K562 (cell line): ENCODE results near the gene MYLK2. TPM values are rescaled to one million over a fixed set of nuclear protein-coding genes. Genes with fewer than 3 reads are reported as not detected.

Experiments used
- ARID1B ChIP-seq: fragments of 450-650 bp; IDR thresholded peaks from 2 replicates; pipeline ENCODE4 v1.6.1; 2016; ENCODE audit warnings: antibody characterized with exemption, mild to moderate bottlenecking, inconsistent platforms
- ATF7 ChIP-seq: fragments of 450-650 bp; IDR thresholded peaks from 2 replicates; pipeline ENCODE4 v1.7.1; 2014; ENCODE audit warnings: mild to moderate bottlenecking, moderate library complexity
- BHLHE40 ChIP-seq: IDR thresholded peaks from 2 replicates; pipeline ENCODE4 v1.6.1; 2011; ENCODE audit warnings: low read length, improper control_type of control experiment
- CBFA2T2 ChIP-seq: fragments of 450-650 bp; conservative IDR thresholded peaks from 2 replicates; pipeline ENCODE4 v1.6.1; 2017; ENCODE audit warnings: mild to moderate bottlenecking
- CTBP1 ChIP-seq: fragments of 450-650 bp; IDR thresholded peaks from 2 replicates; pipeline ENCODE4 v1.6.1; 2016; ENCODE audit warnings: borderline replicate concordance
- DPF2 ChIP-seq: fragments of 450-650 bp; IDR thresholded peaks from 2 replicates; pipeline ENCODE4 v1.6.1; 2016
- ELF4 ChIP-seq: fragments of 450-650 bp; formaldehyde crosslinking; IDR thresholded peaks from 2 replicates; pipeline ENCODE4 v1.4.0; 2022; ENCODE audit warnings: missing genetic modification characterization
- ESRRA ChIP-seq: fragments of 450-650 bp; IDR thresholded peaks from 2 replicates; pipeline ENCODE4 v1.6.1; 2014; ENCODE audit warnings: low read depth, mild to moderate bottlenecking, moderate library complexity, borderline replicate concordance
- FOSL1 ChIP-seq: fragments of 200-800 bp; sonication (Bioruptor generic); conservative IDR thresholded peaks from 2 replicates; pipeline ENCODE4 v1.6.1; 2016; ENCODE audit warnings: missing genetic modification characterization, missing compliant biosample characterization
- FOXJ3 ChIP-seq: sonication (generic); formaldehyde crosslinking; IDR thresholded peaks from 2 replicates; pipeline ENCODE4 v1.4.0; 2020; ENCODE audit warnings: mild to moderate bottlenecking, missing genetic modification reagents
- MEF2D ChIP-seq: conservative IDR thresholded peaks from 2 replicates; pipeline ENCODE4 v1.6.1; 2016; ENCODE audit warnings: low read depth, missing genetic modification characterization, missing compliant biosample characterization
- MXD1 ChIP-seq: fragments of 250-450 bp; sonication (Bioruptor Pico); IDR thresholded peaks from 2 replicates; pipeline ENCODE4 v1.8.0; 2021; ENCODE audit warnings: borderline replicate concordance, mild to moderate bottlenecking, moderate library complexity; ENCODE audit not compliant: poor library complexity, severe bottlenecking
- NR3C1 ChIP-seq: sonication (generic); formaldehyde crosslinking; IDR thresholded peaks from 2 replicates; pipeline ENCODE4 v1.8.1; 2022; ENCODE audit warnings: missing genetic modification reagents
- PURB ChIP-seq: sonication (generic); formaldehyde crosslinking; IDR thresholded peaks from 2 replicates; pipeline ENCODE4 v1.9.0; 2021; ENCODE audit warnings: low read depth, mild to moderate bottlenecking, missing genetic modification reagents
- RBM15 ChIP-seq: fragments of 200-400 bp; formaldehyde crosslinking; IDR thresholded peaks from 2 replicates; pipeline ENCODE4 v1.6.1; 2018; ENCODE audit warnings: mild to moderate bottlenecking, low read length, moderate library complexity; ENCODE audit not compliant: insufficient read depth
- RFX5 ChIP-seq: IDR thresholded peaks from 2 replicates; pipeline ENCODE4 v1.6.1; 2011; ENCODE audit warnings: low read depth, mild to moderate bottlenecking, improper control_type of control experiment, low read length
- SOX6 ChIP-seq: fragments of 450-650 bp; IDR thresholded peaks from 2 replicates; pipeline ENCODE4 v1.6.1; 2014; ENCODE audit warnings: mild to moderate bottlenecking
- SPI1 ChIP-seq: IDR thresholded peaks from 2 replicates; pipeline ENCODE4 v1.6.1; 2011; ENCODE audit warnings: low read depth, low read length, control low read depth, borderline replicate concordance
- TCF3 ChIP-seq: sonication (generic); formaldehyde crosslinking; IDR thresholded peaks from 2 replicates; pipeline ENCODE4 v1.4.0; 2020; ENCODE audit warnings: mild to moderate bottlenecking, missing genetic modification reagents
- TEAD4 ChIP-seq, 2 experiments: sonication (generic) in 1 of 2; formaldehyde crosslinking in 1 of 2; IDR thresholded peaks; 2 replicates each; pipeline versions ENCODE4 v1.6.1 to v1.8.0; 2012 to 2022; ENCODE audit warnings: borderline replicate concordance in 1 of 2, inconsistent platforms in 1 of 2, low read length in 1 of 2, mild to moderate bottlenecking in 1 of 2, missing genetic modification reagents in 1 of 2
- ZNF24 ChIP-seq: fragments of 450-650 bp; IDR thresholded peaks from 2 replicates; pipeline ENCODE4 v1.6.1; 2016
- ZNF274 ChIP-seq: IDR thresholded peaks from 2 replicates; pipeline ENCODE4 v1.6.1; 2011; ENCODE audit warnings: low read depth, mild to moderate bottlenecking, low read length, moderate library complexity, borderline replicate concordance
- ZNF311 ChIP-seq: fragments of 250-450 bp; sonication (Bioruptor Pico); IDR thresholded peaks from 2 replicates; pipeline ENCODE4 v1.4.0; 2020; ENCODE audit warnings: mild to moderate bottlenecking, moderate library complexity
- ZNF584 ChIP-seq: fragments of 200-800 bp; sonication (Bioruptor generic); IDR thresholded peaks from 2 replicates; pipeline ENCODE4 v1.6.1; 2016; ENCODE audit warnings: low read depth, mild to moderate bottlenecking, missing genetic modification characterization, missing compliant biosample characterization
- polyA plus RNA-seq, 8 experiments: library from polyadenylated mRNA; depleted of rRNA in 4 of 8; stranded (reverse) in 5 of 8; unstranded in 3 of 8; fragments of >200 nt; fragmentation: Nextera tagmentation in 2 of 8; fragmentation: Illumina TruSeq in 1 of 8; extraction: Ambion mirVana in 2 of 8; extraction: Trizol in 1 of 8; gene quantifications; 2 replicates each; pipeline versions ENCODE4 v1.2.1 to v1.2.3, GENCODE V29; 2011 to 2014; ENCODE audit warnings: inconsistent platforms in 1 of 8, missing spikeins in 1 of 8
- total RNA-seq, 7 experiments: library from RNA; depleted of rRNA in 6 of 7; stranded (reverse); fragments of >200 nt in 6 of 7; fragmentation: Illumina TruSeq in 2 of 7; extraction: Trizol in 2 of 7; gene quantifications; 2 replicates each; pipeline versions ENCODE4 v1.2.1 to v1.2.3, GENCODE V29; 2011 to 2021; ENCODE audit warnings: low replicate concordance in 1 of 7
- TF ChIP-seq, protein P1 (sequence below): fragments of 450-650 bp; conservative IDR thresholded peaks from 2 replicates; pipeline ENCODE4 v1.6.1; 2016; ENCODE audit warnings: missing genetic modification characterization, low read depth, mild to moderate bottlenecking, missing compliant biosample characterization, moderate library complexity
- TF ChIP-seq, protein P2 (sequence below), 2 experiments: fragments of 450-650 bp in 1 of 2; sonication (generic) in 1 of 2; formaldehyde crosslinking in 1 of 2; IDR thresholded peaks in 1 of 2; conservative IDR thresholded peaks in 1 of 2; 2 replicates each; pipeline versions ENCODE4 v1.6.1 to v1.8.1; 2016 to 2023; ENCODE audit warnings: mild to moderate bottlenecking in 2 of 2, moderate library complexity in 2 of 2, inconsistent platforms in 1 of 2, missing genetic modification reagents in 1 of 2

Gene MYLK2
- total and polyA plus RNA-seq, 9 of the 15 experiments (the other 6 are each of a cell fraction or from before 2014, with no cell fraction given) = 0.07 to 0.53 (median 0.18) TPM; not detected in 2

DNA sequence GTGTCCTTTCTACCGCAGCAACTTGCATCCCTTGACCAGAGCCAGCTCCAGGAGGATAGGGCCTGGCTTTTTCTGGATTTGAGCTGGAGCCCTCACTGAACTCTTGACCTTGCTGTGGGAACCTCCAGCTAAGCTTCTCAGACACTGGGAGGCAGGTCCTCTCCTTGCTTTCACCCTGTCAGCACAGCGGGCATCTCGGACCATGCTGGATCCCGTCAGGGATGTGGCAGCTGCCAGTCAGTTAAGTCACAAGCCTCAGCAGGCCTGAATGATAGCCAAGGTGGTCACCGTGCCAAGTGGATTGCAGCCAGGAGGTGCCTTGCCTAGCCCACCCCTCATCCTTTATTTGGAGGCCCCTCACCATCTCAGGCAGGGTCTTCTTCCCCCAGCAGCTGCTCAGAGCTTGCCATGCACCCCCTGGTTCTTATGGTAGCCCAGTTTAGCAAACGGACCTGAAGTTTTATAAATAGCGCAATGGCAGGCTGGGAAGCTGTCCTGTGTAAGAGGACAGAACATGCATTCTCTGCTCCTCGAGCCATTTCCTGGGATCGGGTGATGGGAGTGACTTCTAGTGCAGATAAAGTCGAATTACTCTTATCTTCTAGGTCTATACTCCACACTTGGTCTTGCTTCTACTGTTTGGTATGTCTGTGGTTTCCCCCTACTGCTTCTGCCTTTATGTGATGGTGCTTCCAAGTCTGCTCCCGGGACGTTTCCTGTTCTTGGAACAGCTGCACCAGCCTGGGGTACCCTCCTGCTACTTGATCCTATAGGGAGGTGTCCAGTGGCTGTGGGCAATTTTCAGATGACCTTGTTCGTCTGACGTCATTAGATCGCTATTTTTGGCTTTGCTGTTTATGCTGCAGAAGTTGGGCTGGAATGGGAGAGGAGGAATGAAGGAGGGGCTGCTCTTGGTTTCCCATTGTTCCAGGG is 7.1 kb upstream of the MYLK2 start (continued):
- TF ChIP-seq FOSL1 (tag) = 0 out of 2 replicates have a peak, but pooled peaks have one; percentile 29
- peak; percentile 53; the same call in 1 of the 2 replicates for TF ChIP-seq ESRRA
- no peak for TF ChIP-seq PURB
- TF ChIP-seq RBM15 = no peak
- peak; percentile 64 for TF ChIP-seq CTBP1
- TF ChIP-seq MXD1 (CRISPR knock-in tag) = no peak
- no peak for TF ChIP-seq ELF4 (CRISPR knock-in tag)
- peak; percentile 49; the same call in 1 of the 2 replicates for TF ChIP-seq ARID1B
- TF ChIP-seq, protein P1, sequence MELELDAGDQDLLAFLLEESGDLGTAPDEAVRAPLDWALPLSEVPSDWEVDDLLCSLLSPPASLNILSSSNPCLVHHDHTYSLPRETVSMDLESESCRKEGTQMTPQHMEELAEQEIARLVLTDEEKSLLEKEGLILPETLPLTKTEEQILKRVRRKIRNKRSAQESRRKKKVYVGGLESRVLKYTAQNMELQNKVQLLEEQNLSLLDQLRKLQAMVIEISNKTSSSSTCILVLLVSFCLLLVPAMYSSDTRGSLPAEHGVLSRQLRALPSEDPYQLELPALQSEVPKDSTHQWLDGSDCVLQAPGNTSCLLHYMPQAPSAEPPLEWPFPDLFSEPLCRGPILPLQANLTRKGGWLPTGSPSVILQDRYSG (tag) = no peak
- peak; percentile 87 for TF ChIP-seq MEF2D (tag)
- TF ChIP-seq ZNF24 = no peak
- TF ChIP-seq, protein P2, sequence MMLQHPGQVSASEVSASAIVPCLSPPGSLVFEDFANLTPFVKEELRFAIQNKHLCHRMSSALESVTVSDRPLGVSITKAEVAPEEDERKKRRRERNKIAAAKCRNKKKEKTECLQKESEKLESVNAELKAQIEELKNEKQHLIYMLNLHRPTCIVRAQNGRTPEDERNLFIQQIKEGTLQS (IDR thresholded peaks at IDR 0.05) = peak; percentile 79
- TF ChIP-seq, protein P2 (CRISPR knock-in tag; conservative IDR thresholded peaks at IDR 0.05) = no peak
- TF ChIP-seq SPI1 = 0 out of 2 replicates have a peak, but pooled peaks have one; percentile 1
- peak; percentile 61 for TF ChIP-seq TCF3
- TF ChIP-seq TEAD4 (IDR thresholded peaks at IDR 0.05; ENCODE audit: low read length) = peak; percentile 68; the same call in 1 of the 2 replicates
- no peak for TF ChIP-seq TEAD4 (CRISPR knock-in tag; IDR thresholded peaks at IDR 0.05; ENCODE audit: borderline replicate concordance)
- peak; percentile 94 for TF ChIP-seq ATF7
- TF ChIP-seq CBFA2T2 = peak; percentile 51; the same call in 1 of the 2 replicates
- peak; percentile 38; the same call in 1 of the 2 replicates for TF ChIP-seq BHLHE40
- TF ChIP-seq DPF2 = 0 out of 2 replicates have a peak, but pooled peaks have one; percentile 25
- no peak for TF ChIP-seq ZNF274
- no peak for TF ChIP-seq RFX5
- TF ChIP-seq ZNF311 = no peak
- TF ChIP-seq SOX6 = peak; percentile 38; the same call in 1 of the 2 replicates
- TF ChIP-seq FOXJ3 = no peak
- TF ChIP-seq NR3C1 = no peak
- TF ChIP-seq ZNF584 (CRISPR knock-in tag) = 0 out of 2 replicates have a peak, but pooled peaks have one; percentile 52
